Hepatocyte (in vitro differentiated cells): ENCODE measurements around the gene OR5AN1. TPM values are rescaled to one million over a fixed set of nuclear protein-coding genes. Genes with fewer than 3 reads are reported as not detected.

Source experiments
- DNase-seq: peaks from one replicate; pipeline ENCODE4 v3.0.0-alpha.2; 2016; ENCODE audit warnings: low spot score
- H2AFZ ChIP-seq: fragments of 200-600 bp; sonication (generic); 2 replicates; pipeline ENCODE4 v1.6.0; 2016; ENCODE audit warnings: antibody characterized with exemption, mild to moderate bottlenecking
- H3K27ac ChIP-seq: fragments of 200-600 bp; sonication (generic); 2 replicates; pipeline ENCODE4 v1.5.1; 2016; ENCODE audit warnings: mild to moderate bottlenecking
- H3K27me3 ChIP-seq: fragments of 200-600 bp; sonication (generic); 2 replicates; pipeline ENCODE4 v1.6.1; 2016
- H3K36me3 ChIP-seq: fragments of 200-600 bp; sonication (generic); replicated peaks from 2 replicates; pipeline ENCODE4 v1.5.1; 2016; ENCODE audit warnings: low read depth; ENCODE audit not compliant: insufficient read depth
- H3K4me1 ChIP-seq: fragments of 200-600 bp; sonication (generic); 2 replicates; pipeline ENCODE4 v1.5.1; 2016; ENCODE audit warnings: mild to moderate bottlenecking, moderate library complexity; ENCODE audit not compliant: insufficient read depth
- H3K4me2 ChIP-seq: fragments of 200-600 bp; sonication (generic); 2 replicates; pipeline ENCODE4 v1.6.0; 2016
- H3K4me3 ChIP-seq: fragments of 200-600 bp; sonication (generic); 2 replicates; pipeline ENCODE4 v1.5.1; 2016; ENCODE audit warnings: mild to moderate bottlenecking
- H3K79me2 ChIP-seq: fragments of 200-600 bp; sonication (generic); 2 replicates; pipeline ENCODE4 v1.6.0; 2017; ENCODE audit warnings: mild to moderate bottlenecking
- H3K9me2 ChIP-seq: fragments of 200-600 bp; sonication (generic); replicated peaks from 2 replicates; pipeline ENCODE4 v1.6.0; 2017; ENCODE audit warnings: mild to moderate bottlenecking; ENCODE audit not compliant: insufficient read depth
- H3K9me3 ChIP-seq: fragments of 200-600 bp; sonication (generic); 2 replicates; pipeline ENCODE4 v1.5.1; 2016; ENCODE audit warnings: low read depth, mild to moderate bottlenecking
- H4K20me1 ChIP-seq: fragments of 200-600 bp; sonication (generic); 2 replicates; pipeline ENCODE4 v1.6.0; 2016; ENCODE audit warnings: mild to moderate bottlenecking; ENCODE audit not compliant: insufficient read depth, poor library complexity, severe bottlenecking
- EZH2 ChIP-seq: fragments of 200-600 bp; sonication (generic); IDR thresholded peaks from 2 replicates; pipeline ENCODE4 v1.6.1; 2016; ENCODE audit warnings: antibody characterized with exemption, mild to moderate bottlenecking, borderline replicate concordance
- EZH2phosphoT487 ChIP-seq: fragments of 200-600 bp; sonication (generic); IDR thresholded peaks from one replicate; pipeline ENCODE4 v1.6.1; 2018; ENCODE audit warnings: antibody characterized with exemption, mild to moderate bottlenecking, low read depth, moderate library complexity; ENCODE audit not compliant: unreplicated experiment, severe bottlenecking
- WGBS: methylation state at CpG from one replicate; pipeline ENCODE4 v1.1.6; 2016; ENCODE audit warnings: low lambda C conversion rate; ENCODE audit errors: missing lambda C conversion rate; 5-methylcytosine and 5-hydroxymethylcytosine counted together
- polyA plus RNA-seq: library from polyadenylated mRNA; unstranded; fragments of >200 nt; fragmentation: Nextera tagmentation; extraction: Ambion mirVana; gene quantifications from 2 replicates; pipeline ENCODE4 v1.2.1, GENCODE V29; 2016
- total RNA-seq: library from RNA; depleted of rRNA; stranded (reverse); fragments of >200 nt; gene quantifications from 2 replicates; pipeline ENCODE4 v1.2.3, GENCODE V29; 2014
- TF ChIP-seq, protein P1 (sequence below): fragments of 200-600 bp; sonication (generic); IDR thresholded peaks from 2 replicates; pipeline ENCODE4 v1.5.1; 2016; ENCODE audit warnings: antibody characterized with exemption, mild to moderate bottlenecking; ENCODE audit not compliant: poor library complexity

The OR5AN1 gene
- total and polyA plus RNA-seq, 2 experiments from 2014 or later = not detected

DNA sequence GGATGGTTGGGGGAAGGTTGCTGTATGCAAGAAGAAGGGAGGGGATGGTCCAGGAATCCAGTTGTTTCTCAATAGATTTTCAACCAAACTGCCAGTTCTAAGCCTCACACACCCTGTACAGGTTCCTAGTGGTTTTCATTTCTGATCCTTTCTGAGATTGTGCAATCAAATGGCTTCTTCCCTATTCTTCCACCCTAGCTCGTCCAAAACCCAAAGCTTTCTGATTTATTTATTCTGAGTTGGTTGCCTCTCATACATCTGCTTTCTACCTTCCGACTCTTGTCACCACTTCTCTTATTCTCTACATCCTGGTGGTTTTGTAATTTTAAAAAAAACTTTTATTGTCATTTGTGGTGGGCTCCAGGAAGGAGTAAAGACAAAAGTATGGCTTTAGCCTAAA lies 55.0 kb downstream of the OR5AN1 start:
- no peak for DNase-seq
- Histone ChIP-seq H2AFZ (no peak overlapping the region), H3K4me2 (no peak overlapping the region), H3K36me3 (no peaks in the 10 kb centered on the region), H3K79me2 (no peaks in the 10 kb centered on the region), H3K9me2 (no peaks in the 10 kb centered on the region), H4K20me1 (no peaks in the 10 kb centered on the region), H3K4me3 (no peak overlapping the region), H3K4me1 (no peaks in the 10 kb centered on the region), H3K9me3 (no peaks in the 10 kb centered on the region), H3K27ac (no peak overlapping the region), H3K27me3 (no peaks in the 10 kb centered on the region)
- whole genome bisulfite sequencing = 78% methylated on average over 2 of the region's 2 CpGs
- TF ChIP-seq EZH2phosphoT487 (no peak), EZH2 (no peak)
- TF ChIP-seq, protein P1, sequence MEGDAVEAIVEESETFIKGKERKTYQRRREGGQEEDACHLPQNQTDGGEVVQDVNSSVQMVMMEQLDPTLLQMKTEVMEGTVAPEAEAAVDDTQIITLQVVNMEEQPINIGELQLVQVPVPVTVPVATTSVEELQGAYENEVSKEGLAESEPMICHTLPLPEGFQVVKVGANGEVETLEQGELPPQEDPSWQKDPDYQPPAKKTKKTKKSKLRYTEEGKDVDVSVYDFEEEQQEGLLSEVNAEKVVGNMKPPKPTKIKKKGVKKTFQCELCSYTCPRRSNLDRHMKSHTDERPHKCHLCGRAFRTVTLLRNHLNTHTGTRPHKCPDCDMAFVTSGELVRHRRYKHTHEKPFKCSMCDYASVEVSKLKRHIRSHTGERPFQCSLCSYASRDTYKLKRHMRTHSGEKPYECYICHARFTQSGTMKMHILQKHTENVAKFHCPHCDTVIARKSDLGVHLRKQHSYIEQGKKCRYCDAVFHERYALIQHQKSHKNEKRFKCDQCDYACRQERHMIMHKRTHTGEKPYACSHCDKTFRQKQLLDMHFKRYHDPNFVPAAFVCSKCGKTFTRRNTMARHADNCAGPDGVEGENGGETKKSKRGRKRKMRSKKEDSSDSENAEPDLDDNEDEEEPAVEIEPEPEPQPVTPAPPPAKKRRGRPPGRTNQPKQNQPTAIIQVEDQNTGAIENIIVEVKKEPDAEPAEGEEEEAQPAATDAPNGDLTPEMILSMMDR = no peak

GRCh38 chr11:59415111-59415510 lies 56.4 kb downstream of the OR5AN1 start:
- Histone ChIP-seq H3K27ac (no peak overlapping the region), H3K9me3 (no peaks in the 10 kb centered on the region), H4K20me1 (no peaks in the 10 kb centered on the region), H3K4me3 (no peak overlapping the region), H3K79me2 (no peaks in the 10 kb centered on the region), H3K4me2 (no peak overlapping the region), H3K36me3 (no peaks in the 10 kb centered on the region), H2AFZ (no peak overlapping the region), H3K27me3 (no peaks in the 10 kb centered on the region), H3K4me1 (no peaks in the 10 kb centered on the region), H3K9me2 (no peaks in the 10 kb centered on the region)
- DNase-seq = no peak
- 84% methylated on average over 1 of the region's 1 CpG for WGBS
- TF ChIP-seq EZH2phosphoT487 (no peak), EZH2 (no peak)
- TF ChIP-seq, protein P1 = no peak

DNA sequence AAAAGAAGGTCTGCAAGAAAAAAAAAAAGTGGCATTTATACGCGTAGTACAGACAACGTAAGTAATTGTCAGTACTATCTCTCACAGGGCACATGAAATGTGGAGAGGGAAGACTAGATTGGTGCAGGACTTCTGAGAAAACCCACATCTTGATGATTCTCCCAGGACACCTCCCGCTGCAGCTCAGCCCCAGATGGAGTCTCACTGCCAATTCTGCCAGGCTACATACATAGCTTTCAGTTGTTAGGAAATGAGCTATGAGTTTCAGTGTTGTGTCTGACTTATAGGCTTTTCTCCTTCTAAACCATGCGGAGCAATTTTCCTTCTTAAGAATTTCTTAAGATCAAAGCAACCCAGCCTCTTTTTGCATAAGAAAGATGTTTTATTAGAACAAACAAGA lies 57.9 kb downstream of the OR5AN1 start:
- H3K4me3 ChIP-seq = no peak overlapping the region
- H2AFZ ChIP-seq = no peak overlapping the region
- no peaks in the 10 kb centered on the region for H3K9me3 ChIP-seq
- no peaks in the 10 kb centered on the region for H3K79me2 ChIP-seq
- no peak for TF ChIP-seq EZH2phosphoT487
- no peak for TF ChIP-seq EZH2
- TF ChIP-seq, protein P1 = no peak
- H3K4me2 ChIP-seq = no peak overlapping the region
- no peaks in the 10 kb centered on the region for H3K36me3 ChIP-seq
- no peaks in the 10 kb centered on the region for H3K27me3 ChIP-seq
- H3K4me1 ChIP-seq = no peaks in the 10 kb centered on the region
- no peaks in the 10 kb centered on the region for H3K9me2 ChIP-seq
- DNase-seq = no peak
- H4K20me1 ChIP-seq = no peaks in the 10 kb centered on the region
- H3K27ac ChIP-seq = no peak overlapping the region
- WGBS = 95% methylated on average over 5 of the region's 5 CpGs

DNA sequence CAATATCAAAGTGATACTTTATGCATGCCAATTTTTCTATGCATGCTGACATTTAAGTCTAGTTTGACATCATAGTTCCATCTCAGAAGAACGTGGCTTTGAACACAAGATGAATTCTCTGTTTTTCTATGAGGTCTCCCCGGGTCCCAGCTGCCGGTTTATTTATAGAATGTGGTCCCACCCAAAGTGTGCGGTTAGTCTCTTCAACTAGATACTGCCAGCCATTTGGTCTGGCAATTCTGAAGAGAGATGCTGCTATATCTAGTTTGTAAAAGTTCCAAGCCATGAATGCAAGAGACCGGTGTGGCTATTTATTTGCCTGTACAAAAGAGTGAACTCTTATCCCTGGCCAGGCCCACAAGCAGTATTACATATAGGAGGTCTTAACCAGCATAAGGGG lies 58.3 kb downstream of the OR5AN1 start:
- H4K20me1 ChIP-seq = no peaks in the 10 kb centered on the region
- TF ChIP-seq EZH2 = no peak
- TF ChIP-seq EZH2phosphoT487 = no peak
- TF ChIP-seq, protein P1 = no peak
- WGBS = 89% methylated on average over 5 of the region's 5 CpGs
- H3K27me3 ChIP-seq = no peaks in the 10 kb centered on the region
- no peak overlapping the region for H3K27ac ChIP-seq
- H3K4me1 ChIP-seq = no peaks in the 10 kb centered on the region
- no peaks in the 10 kb centered on the region for H3K9me2 ChIP-seq
- H3K4me2 ChIP-seq = no peak overlapping the region
- H3K36me3 ChIP-seq = no peaks in the 10 kb centered on the region
- H2AFZ ChIP-seq = no peak overlapping the region
- no peak overlapping the region for H3K4me3 ChIP-seq
- no peaks in the 10 kb centered on the region for H3K9me3 ChIP-seq
- no peak for DNase-seq
- no peaks in the 10 kb centered on the region for H3K79me2 ChIP-seq
